GM12873 (cell line): ENCODE results near the gene PLOD2.

ENCODE experiments used
- CTCF ChIP-seq: IDR thresholded peaks from 2 replicates; pipeline ENCODE4 v1.5.1; 2012; ENCODE audit warnings: low read depth, mild to moderate bottlenecking, moderate library complexity, low read length, control low read depth; ENCODE audit not compliant: insufficient read depth; ENCODE audit errors: missing control alignments

Gene PLOD2

GRCh38 chr3:146111337-146111736 is 49.6 kb downstream of the PLOD2 start:
- no peak for TF ChIP-seq CTCF

- no peak for TF ChIP-seq CTCF
Measured at GRCh38 chr3:146110161-146110560, 50.8 kb downstream of the PLOD2 start.

- no peak for TF ChIP-seq CTCF
Measured at GRCh38 chr3:146106986-146107385, 54.0 kb downstream of the PLOD2 start.

GRCh38 chr3:146104068-146104467 is 56.9 kb downstream of the PLOD2 start:
- TF ChIP-seq CTCF = no peak

- no peak for TF ChIP-seq CTCF
Measured at GRCh38 chr3:146102885-146103284, 58.1 kb downstream of the PLOD2 start.

GRCh38 chr3:146101538-146101937 is 59.4 kb downstream of the PLOD2 start:
- TF ChIP-seq CTCF = no peak

- no peak for TF ChIP-seq CTCF
Measured at GRCh38 chr3:146100825-146101444, 60.0 kb downstream of the PLOD2 start.
